Measurements from ENCODE around the gene SNX12. TPM values are rescaled to one million over a fixed set of nuclear protein-coding genes. Genes with fewer than 3 reads are reported as not detected.

The SNX12 gene
- total RNA-seq, 1 experiment from 2014 or later: 43.7 TPM

GRCh38 chrX:71060127-71060526 lies 8.0 kb downstream of the SNX12 start:
- Histone ChIP-seq H3K27ac (ENCODE audit: low read depth, low read length) (no peak overlapping the region), H3K36me3 (ENCODE audit: control insufficient read depth in 1 of 2, insufficient read depth in 2 of 2, low read length in 2 of 2) (peaks cover 0 to 2% of the 10 kb centered on the region in 2 experiments; a peak in 1 of 4 replicates), H3K9me3 (ENCODE audit: control insufficient read depth in 1 of 2, insufficient read depth in 1 of 2, low read depth in 1 of 2, low read length in 2 of 2) (no peaks in the 10 kb centered on the region), H3K9me2 (ENCODE audit: insufficient read depth) (no peaks in the 10 kb centered on the region), H3K9ac (ENCODE audit: low read length) (no peak overlapping the region), H3K4me3 (replicated peaks in 1 of 2; ENCODE audit: low read depth in 1 of 2, low read length in 2 of 2) (no peak overlapping the region), H2AFZ (ENCODE audit: low read depth, low read length, poor library complexity, severe bottlenecking) (no peak overlapping the region), H4K20me1 (ENCODE audit: insufficient read depth) (no peaks in the 10 kb centered on the region; the same call in 1 of the 2 replicates), H3K27me3 (ENCODE audit: insufficient read depth, low read length) (no peaks in the 10 kb centered on the region), H3K4me2 (ENCODE audit: low read length) (no peak overlapping the region), H3K4me1 (ENCODE audit: control insufficient read depth in 1 of 2, insufficient read depth in 2 of 2, low read length in 2 of 2) (no peaks in the 10 kb centered on the region), H3K79me2 (ENCODE audit: insufficient read depth, low read length) (0 out of 2 replicates have a peak, but pooled peaks cover 2% of the 10 kb centered on the region)
- ChIA-PET POLR2A (no interaction called here), CTCF (no interaction called here), RAD21 (ENCODE audit: low non-redundant PET in 1 of 2, low total read pairs in 2 of 2, uncharacterized antibody in 2 of 2, unreplicated experiment in 2 of 2) (no interaction called here)
- TF ChIP-seq EZH2 (IDR thresholded peaks at IDR 0.05) (no peak), JUND (IDR thresholded peaks at IDR 0.05) (no peak), CEBPB (IDR thresholded peaks at IDR 0.05; ENCODE audit: low read depth) (no peak), EGR1 (IDR thresholded peaks at IDR 0.05; ENCODE audit: low read depth) (no peak), ATF3 (IDR thresholded peaks at IDR 0.05) (no peak), TCF7L2 (IDR thresholded peaks at IDR 0.05; ENCODE audit: borderline replicate concordance, extremely low read depth, insufficient read depth, insufficient read length) (no peak), SRF (IDR thresholded peaks at IDR 0.05; ENCODE audit: low read depth) (no peak), MAX (IDR thresholded peaks at IDR 0.05) (no peak)
- no peak for ATAC-seq
- no peak for DNase-seq (ENCODE audit: low read depth, low spot score)
- intact Hi-C loops (cut with micrococcal nuclease): no loop called here
- no TSS peak for BruUV-seq (replicated peaks)

GRCh38 chrX:71057848-71058530 lies 10.1 kb downstream of the SNX12 start:
- Histone ChIP-seq H3K4me2 (ENCODE audit: low read length) (no peak overlapping the region), H4K20me1 (ENCODE audit: insufficient read depth) (no peaks in the 10 kb centered on the region; the same call in 1 of the 2 replicates), H3K79me2 (ENCODE audit: insufficient read depth, low read length) (no peaks in the 10 kb centered on the region), H3K27me3 (ENCODE audit: insufficient read depth, low read length) (no peaks in the 10 kb centered on the region), H3K9me2 (ENCODE audit: insufficient read depth) (no peaks in the 10 kb centered on the region), H3K9me3 (ENCODE audit: control insufficient read depth in 1 of 2, insufficient read depth in 1 of 2, low read depth in 1 of 2, low read length in 2 of 2) (no peaks in the 10 kb centered on the region), H3K9ac (ENCODE audit: low read length) (no peak overlapping the region), H3K36me3 (ENCODE audit: control insufficient read depth in 1 of 2, insufficient read depth in 2 of 2, low read length in 2 of 2) (peaks cover 0 to 2% of the 10 kb centered on the region in 2 experiments; a peak in 1 of 4 replicates), H3K27ac (ENCODE audit: low read depth, low read length) (no peak overlapping the region), H2AFZ (ENCODE audit: low read depth, low read length, poor library complexity, severe bottlenecking) (no peak overlapping the region), H3K4me3 (replicated peaks in 1 of 2; ENCODE audit: low read depth in 1 of 2, low read length in 2 of 2) (no peak overlapping the region), H3K4me1 (ENCODE audit: control insufficient read depth in 1 of 2, insufficient read depth in 2 of 2, low read length in 2 of 2) (no peaks in the 10 kb centered on the region)
- RAD21 ChIA-PET (ENCODE audit: low non-redundant PET in 1 of 2, low total read pairs in 2 of 2, uncharacterized antibody in 2 of 2, unreplicated experiment in 2 of 2): no interaction called here
- intact Hi-C loops (cut with micrococcal nuclease): no loop called here
- POLR2A ChIA-PET: no interaction called here
- ATAC-seq: no peak
- no peak for TF ChIP-seq POLR2AphosphoS5 (IDR thresholded peaks at IDR 0.05; ENCODE audit: low read depth, low read length)
- no peak for TF ChIP-seq TCF7L2 (IDR thresholded peaks at IDR 0.05; ENCODE audit: borderline replicate concordance, extremely low read depth, insufficient read depth, insufficient read length)
- DNase-seq (ENCODE audit: low read depth, low spot score): no peak
- CTCF ChIA-PET: no interaction called here
- BruUV-seq (replicated peaks): no TSS peak

All from HCT116 (cell line).